GM06990 (cell line): ENCODE measurements around the gene PPARD.

Source experiments
- DNase-seq: peaks from one replicate; pipeline ENCODE4 v3.0.0-alpha.2; 2011; ENCODE audit not compliant: insufficient read length; ENCODE audit errors: extremely low read depth
- H3K27me3 ChIP-seq: replicated peaks from 2 replicates; pipeline ENCODE4 v1.6.0; 2011; ENCODE audit warnings: low read length; ENCODE audit not compliant: control insufficient read depth, insufficient read depth
- H3K36me3 ChIP-seq: 2 replicates; pipeline ENCODE4 v1.5.1; 2011; ENCODE audit warnings: low read length; ENCODE audit not compliant: control insufficient read depth, insufficient read depth
- H3K4me3 ChIP-seq: replicated peaks from 2 replicates; pipeline ENCODE4 v1.5.1; 2011; ENCODE audit warnings: low read depth, mild to moderate bottlenecking, control low read depth, low read length
- TF ChIP-seq, protein P1 (sequence below): IDR thresholded peaks from 2 replicates; pipeline ENCODE4 v1.5.1; 2011; ENCODE audit warnings: low read length, control low read depth, mild to moderate bottlenecking, inconsistent platforms; ENCODE audit not compliant: insufficient read depth, poor library complexity, severe bottlenecking

Gene PPARD

DNA sequence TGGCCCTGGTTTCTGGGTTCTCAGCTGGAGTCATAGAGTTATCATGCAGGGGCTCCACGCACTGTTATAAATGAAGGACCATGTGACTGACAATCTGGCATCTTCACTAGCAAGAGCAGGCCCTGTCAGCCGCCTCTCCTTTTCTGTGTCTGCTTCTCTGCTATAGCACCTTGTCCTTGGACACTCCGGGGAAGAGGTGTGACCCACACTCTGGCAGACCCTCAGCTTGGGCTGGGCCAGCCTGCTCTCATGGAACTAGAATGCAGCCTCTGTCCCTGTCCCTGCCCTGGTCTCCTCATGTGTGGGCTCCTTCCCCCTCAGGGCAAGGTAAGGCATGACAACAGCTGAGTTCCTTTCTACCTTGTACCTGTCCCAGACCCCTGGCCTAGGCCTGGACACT is 98.8 kb downstream of the PPARD start:
- Histone ChIP-seq H3K4me3 (no peak overlapping the region), H3K36me3 (no peaks in the 10 kb centered on the region), H3K27me3 (no peaks in the 10 kb centered on the region)
- TF ChIP-seq, protein P1, sequence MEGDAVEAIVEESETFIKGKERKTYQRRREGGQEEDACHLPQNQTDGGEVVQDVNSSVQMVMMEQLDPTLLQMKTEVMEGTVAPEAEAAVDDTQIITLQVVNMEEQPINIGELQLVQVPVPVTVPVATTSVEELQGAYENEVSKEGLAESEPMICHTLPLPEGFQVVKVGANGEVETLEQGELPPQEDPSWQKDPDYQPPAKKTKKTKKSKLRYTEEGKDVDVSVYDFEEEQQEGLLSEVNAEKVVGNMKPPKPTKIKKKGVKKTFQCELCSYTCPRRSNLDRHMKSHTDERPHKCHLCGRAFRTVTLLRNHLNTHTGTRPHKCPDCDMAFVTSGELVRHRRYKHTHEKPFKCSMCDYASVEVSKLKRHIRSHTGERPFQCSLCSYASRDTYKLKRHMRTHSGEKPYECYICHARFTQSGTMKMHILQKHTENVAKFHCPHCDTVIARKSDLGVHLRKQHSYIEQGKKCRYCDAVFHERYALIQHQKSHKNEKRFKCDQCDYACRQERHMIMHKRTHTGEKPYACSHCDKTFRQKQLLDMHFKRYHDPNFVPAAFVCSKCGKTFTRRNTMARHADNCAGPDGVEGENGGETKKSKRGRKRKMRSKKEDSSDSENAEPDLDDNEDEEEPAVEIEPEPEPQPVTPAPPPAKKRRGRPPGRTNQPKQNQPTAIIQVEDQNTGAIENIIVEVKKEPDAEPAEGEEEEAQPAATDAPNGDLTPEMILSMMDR = no peak
- DNase-seq = no peak

GRCh38 chr6:35441642-35442041 is 99.3 kb downstream of the PPARD start:
- H3K27me3 ChIP-seq = no peaks in the 10 kb centered on the region
- TF ChIP-seq, protein P1 = no peak
- H3K4me3 ChIP-seq = no peak overlapping the region
- H3K36me3 ChIP-seq = no peaks in the 10 kb centered on the region
- no peak for DNase-seq

- no peak overlapping the region for H3K4me3 ChIP-seq
- no peaks in the 10 kb centered on the region for H3K36me3 ChIP-seq
- no peaks in the 10 kb centered on the region for H3K27me3 ChIP-seq
- no peak for DNase-seq
- TF ChIP-seq, protein P1 = no peak
Measured at GRCh38 chr6:35442693-35443092, 100.3 kb downstream of the PPARD start.

DNA sequence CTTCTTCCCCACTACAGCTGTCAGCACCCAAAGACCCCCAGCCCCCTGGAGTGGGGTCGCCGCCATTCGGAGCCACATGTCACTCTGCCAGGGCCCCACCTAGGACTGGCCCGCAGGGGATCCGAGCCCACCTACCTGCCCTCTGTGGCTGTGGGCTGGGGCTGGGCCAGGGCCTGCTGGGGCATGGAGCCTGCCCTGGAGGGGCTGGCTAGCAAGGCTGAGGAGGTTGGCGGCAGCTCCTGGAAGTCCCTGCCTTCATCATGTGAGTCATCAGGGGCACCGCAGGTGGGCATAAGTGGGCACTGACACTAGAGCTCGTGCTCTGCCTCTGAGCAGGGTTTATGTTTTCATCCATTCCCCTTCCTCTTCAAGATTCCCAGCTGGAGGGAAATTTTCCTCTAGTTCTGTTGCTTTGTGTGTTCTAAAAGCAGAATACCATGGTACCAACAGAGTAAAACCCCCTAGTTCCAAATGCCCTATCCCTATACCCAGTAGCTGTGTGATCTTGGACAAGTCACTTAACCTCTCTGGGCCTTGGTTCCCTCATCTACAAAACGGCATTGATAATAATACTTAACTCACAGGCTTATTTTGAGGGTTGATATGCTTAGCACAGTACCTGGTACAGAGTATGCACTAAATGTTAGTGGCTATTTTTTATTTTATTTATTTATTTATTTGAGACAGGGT is 101.1 kb downstream of the PPARD start:
- no peaks in the 10 kb centered on the region for H3K36me3 ChIP-seq
- TF ChIP-seq, protein P1 = no peak
- DNase-seq = no peak

DNA sequence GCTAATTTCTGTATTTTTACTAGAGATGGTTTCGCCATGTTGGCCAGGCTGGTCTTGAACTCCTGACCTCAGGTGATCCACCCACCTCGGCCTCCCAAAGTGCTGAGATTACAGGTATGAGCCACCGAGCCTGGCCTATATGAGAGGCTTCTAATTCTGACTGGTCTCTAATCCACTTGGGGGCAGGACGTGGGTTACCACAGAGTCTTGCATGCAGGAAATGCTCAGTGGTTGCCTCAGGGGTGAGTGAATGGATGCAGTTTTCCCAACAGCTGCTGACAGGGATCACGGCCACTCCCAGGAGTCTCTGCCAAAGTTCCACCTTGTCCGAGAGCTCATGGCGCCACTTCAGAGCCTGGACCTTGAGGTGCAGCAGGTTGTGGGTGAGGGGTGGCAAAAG is 103.3 kb downstream of the PPARD start:
- TF ChIP-seq, protein P1 = no peak
- H3K36me3 ChIP-seq = no peaks in the 10 kb centered on the region
- no peak for DNase-seq
- H3K27me3 ChIP-seq = no peaks in the 10 kb centered on the region
- no peak overlapping the region for H3K4me3 ChIP-seq

More for the DNA sequence above, 101.1 kb downstream of the PPARD start:
- H3K27me3 ChIP-seq = no peaks in the 10 kb centered on the region
- no peak overlapping the region for H3K4me3 ChIP-seq

- TF ChIP-seq, protein P1 = no peak
- Histone ChIP-seq H3K36me3 (no peaks in the 10 kb centered on the region), H3K4me3 (no peak overlapping the region), H3K27me3 (no peaks in the 10 kb centered on the region; the same call in none of the 2 replicates)
- DNase-seq = no peak
Measured at GRCh38 chr6:35448191-35448590, 105.8 kb downstream of the PPARD start.
